GM10266 (cell line): Measurements from ENCODE around the gene CPED1.

Source experiments
- DNase-seq: peaks from one replicate; pipeline ENCODE4 v3.0.0; 2012; ENCODE audit errors: extremely low spot score
- TF ChIP-seq, protein P1 (sequence below): IDR thresholded peaks from 2 replicates; pipeline ENCODE4 v1.5.1; 2012; ENCODE audit warnings: mild to moderate bottlenecking, low read depth; ENCODE audit not compliant: control insufficient read depth, insufficient read depth; ENCODE audit errors: missing control alignments

Gene CPED1

GRCh38 chr7:120959929-120960484 is 28.5 kb upstream of the CPED1 start:
- DNase-seq: no peak
- TF ChIP-seq, protein P1, sequence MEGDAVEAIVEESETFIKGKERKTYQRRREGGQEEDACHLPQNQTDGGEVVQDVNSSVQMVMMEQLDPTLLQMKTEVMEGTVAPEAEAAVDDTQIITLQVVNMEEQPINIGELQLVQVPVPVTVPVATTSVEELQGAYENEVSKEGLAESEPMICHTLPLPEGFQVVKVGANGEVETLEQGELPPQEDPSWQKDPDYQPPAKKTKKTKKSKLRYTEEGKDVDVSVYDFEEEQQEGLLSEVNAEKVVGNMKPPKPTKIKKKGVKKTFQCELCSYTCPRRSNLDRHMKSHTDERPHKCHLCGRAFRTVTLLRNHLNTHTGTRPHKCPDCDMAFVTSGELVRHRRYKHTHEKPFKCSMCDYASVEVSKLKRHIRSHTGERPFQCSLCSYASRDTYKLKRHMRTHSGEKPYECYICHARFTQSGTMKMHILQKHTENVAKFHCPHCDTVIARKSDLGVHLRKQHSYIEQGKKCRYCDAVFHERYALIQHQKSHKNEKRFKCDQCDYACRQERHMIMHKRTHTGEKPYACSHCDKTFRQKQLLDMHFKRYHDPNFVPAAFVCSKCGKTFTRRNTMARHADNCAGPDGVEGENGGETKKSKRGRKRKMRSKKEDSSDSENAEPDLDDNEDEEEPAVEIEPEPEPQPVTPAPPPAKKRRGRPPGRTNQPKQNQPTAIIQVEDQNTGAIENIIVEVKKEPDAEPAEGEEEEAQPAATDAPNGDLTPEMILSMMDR: no peak

GRCh38 chr7:120960714-120961113 is 27.8 kb upstream of the CPED1 start:
- DNase-seq: no peak
- TF ChIP-seq, protein P1: no peak

GRCh38 chr7:120961638-120962173 is 26.8 kb upstream of the CPED1 start:
- no peak for DNase-seq
- TF ChIP-seq, protein P1: no peak

DNA sequence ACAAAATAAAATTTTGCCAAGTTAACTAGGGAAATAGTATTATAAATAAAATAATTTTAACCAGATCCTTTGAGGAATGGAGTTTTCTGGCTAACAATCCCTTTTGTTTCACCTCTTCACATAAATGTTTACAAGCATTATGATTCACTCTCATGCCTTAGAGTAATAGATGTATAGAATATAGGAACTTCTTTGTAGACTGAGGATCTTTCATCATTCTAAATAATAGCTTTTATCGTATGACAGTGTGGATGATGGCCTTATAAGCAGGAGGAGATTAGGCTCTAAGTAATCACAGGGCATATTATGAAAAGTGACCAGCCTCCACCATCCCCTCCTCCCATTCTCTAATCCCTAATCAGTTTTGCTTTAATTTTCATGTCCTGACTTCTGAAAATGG is 24.4 kb upstream of the CPED1 start:
- no peak for DNase-seq

GRCh38 chr7:120966961-120967360 is 21.6 kb upstream of the CPED1 start:
- TF ChIP-seq, protein P1: no peak
- DNase-seq: no peak

More for the DNA sequence above, 24.4 kb upstream of the CPED1 start:
- TF ChIP-seq, protein P1: no peak

DNA sequence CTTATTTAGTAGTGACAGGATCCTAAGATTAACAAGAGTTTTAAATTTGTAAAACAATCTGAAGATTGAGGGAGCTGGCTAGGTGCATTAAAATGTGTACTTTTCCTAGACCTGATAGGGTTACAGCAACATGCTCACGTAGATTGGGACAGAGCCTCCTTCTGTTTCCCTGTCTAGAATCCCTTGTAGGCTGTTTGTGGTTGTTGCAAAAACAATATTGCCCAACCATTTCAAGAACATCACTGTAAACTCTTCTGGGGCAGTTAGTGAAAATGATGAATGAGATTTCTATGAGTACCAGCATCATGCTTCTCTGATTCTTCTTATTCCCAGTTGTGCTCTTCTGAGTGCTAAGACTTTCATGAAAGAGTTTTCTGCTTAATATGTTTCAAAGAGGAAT is 14.7 kb upstream of the CPED1 start:
- DNase-seq: no peak
- TF ChIP-seq, protein P1: no peak

- no peak for DNase-seq
- TF ChIP-seq, protein P1: no peak
Measured at GRCh38 chr7:120979765-120980499, 8.6 kb upstream of the CPED1 start.
